22Rv1 (cell line): ENCODE results near the gene NUP210.

ENCODE experiments used
- H3K27ac ChIP-seq: fragments of 450-650 bp; 2 replicates; pipeline ENCODE4 v1.5.1; 2017
- ZFX ChIP-seq: fragments of 450-650 bp; IDR thresholded peaks from 2 replicates; pipeline ENCODE4 v1.6.1; 2017; ENCODE audit warnings: antibody characterized with exemption, borderline replicate concordance
- TF ChIP-seq, protein P1 (sequence below): fragments of 450-650 bp; IDR thresholded peaks from 2 replicates; pipeline ENCODE4 v1.5.1; 2017; ENCODE audit warnings: mild to moderate bottlenecking

Gene NUP210

DNA sequence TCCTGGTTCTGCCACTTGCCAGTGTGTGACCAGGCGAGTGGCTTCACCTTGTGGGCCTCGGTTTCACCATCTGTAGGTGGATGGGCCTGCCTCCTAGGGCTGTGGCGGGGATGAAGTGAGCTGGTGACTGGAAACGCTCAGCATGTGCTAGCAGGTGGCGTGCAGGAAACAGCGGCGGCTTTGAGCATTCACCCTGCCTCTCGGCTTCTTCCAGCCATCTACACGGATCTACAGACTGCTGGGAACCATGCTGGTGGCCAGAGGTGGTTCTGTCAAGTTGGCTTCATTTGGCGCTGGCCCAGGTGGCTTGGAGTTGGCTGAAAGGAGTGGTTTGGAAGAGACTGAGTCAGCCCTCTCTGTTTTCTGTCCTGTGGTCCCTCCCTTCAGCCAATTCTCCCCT is 106.3 kb downstream of the NUP210 start:
- no peak overlapping the region for H3K27ac ChIP-seq
- TF ChIP-seq, protein P1, sequence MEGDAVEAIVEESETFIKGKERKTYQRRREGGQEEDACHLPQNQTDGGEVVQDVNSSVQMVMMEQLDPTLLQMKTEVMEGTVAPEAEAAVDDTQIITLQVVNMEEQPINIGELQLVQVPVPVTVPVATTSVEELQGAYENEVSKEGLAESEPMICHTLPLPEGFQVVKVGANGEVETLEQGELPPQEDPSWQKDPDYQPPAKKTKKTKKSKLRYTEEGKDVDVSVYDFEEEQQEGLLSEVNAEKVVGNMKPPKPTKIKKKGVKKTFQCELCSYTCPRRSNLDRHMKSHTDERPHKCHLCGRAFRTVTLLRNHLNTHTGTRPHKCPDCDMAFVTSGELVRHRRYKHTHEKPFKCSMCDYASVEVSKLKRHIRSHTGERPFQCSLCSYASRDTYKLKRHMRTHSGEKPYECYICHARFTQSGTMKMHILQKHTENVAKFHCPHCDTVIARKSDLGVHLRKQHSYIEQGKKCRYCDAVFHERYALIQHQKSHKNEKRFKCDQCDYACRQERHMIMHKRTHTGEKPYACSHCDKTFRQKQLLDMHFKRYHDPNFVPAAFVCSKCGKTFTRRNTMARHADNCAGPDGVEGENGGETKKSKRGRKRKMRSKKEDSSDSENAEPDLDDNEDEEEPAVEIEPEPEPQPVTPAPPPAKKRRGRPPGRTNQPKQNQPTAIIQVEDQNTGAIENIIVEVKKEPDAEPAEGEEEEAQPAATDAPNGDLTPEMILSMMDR: no peak
- no peak for TF ChIP-seq ZFX

DNA sequence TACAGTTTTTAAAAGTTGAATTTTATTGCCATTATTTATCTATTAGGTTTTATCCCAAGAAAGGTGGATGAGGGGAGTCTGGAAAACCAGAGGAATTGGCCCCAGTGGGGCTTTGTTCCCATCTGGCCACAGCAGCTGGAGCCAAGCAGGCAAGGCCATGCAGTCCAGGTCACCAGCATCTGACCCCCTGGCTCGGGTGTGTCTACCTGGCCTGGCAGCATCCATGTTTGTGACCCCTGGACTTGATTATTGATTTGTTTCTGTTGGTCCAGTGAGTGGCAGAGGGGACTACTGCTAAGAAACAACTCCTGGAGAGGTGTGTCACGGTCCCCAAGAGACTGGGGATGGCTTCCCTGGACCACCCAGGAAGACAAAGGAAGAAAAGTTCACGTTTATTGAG is 111.1 kb downstream of the NUP210 start:
- no peak for TF ChIP-seq ZFX
- TF ChIP-seq, protein P1: no peak
- no peak overlapping the region for H3K27ac ChIP-seq

DNA sequence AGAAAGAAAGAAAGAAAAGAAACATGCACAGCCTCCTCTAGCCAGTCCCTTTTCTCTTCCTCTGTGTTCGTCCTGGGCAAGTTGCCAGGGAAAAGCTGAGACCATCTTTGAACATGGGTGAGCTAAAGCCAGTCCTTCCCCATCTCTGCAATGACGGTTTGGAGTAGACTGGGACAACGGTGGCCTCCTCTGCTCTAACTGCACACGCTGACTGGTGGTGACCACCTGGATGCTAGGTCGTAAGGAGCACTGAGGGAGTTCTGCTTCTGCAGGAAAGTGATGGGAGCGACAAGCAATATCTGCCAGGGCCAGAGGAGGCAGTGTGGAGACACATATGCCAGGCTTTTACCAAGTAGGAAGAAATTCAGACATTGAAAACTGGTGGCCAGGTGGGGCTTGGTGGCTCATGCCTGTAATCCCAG is 111.7 kb downstream of the NUP210 start:
- no peak for TF ChIP-seq ZFX
- TF ChIP-seq, protein P1: peak; percentile 78
- H3K27ac ChIP-seq: no peak overlapping the region

DNA sequence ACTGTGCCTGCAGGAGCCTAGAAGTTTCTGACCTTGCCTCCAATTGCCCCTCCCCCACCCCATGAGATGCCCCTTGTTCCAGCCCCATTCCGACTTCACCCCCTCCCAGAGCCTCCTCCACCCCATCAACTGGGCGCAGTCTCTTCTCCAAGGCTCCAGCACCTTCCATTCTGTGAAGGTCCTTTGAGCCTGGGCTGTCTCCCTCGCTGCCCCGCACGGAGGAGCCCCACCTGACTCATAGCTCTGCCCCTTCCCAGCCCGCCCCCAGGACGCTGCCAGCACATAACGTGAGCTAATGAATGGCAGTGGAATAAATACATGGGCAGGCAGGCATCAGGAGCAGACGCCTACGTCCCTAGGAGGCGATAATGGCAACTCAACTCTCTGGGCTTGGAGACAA is 113.1 kb downstream of the NUP210 start:
- H3K27ac ChIP-seq: no peak overlapping the region
- TF ChIP-seq, protein P1: no peak
- TF ChIP-seq ZFX: no peak

DNA sequence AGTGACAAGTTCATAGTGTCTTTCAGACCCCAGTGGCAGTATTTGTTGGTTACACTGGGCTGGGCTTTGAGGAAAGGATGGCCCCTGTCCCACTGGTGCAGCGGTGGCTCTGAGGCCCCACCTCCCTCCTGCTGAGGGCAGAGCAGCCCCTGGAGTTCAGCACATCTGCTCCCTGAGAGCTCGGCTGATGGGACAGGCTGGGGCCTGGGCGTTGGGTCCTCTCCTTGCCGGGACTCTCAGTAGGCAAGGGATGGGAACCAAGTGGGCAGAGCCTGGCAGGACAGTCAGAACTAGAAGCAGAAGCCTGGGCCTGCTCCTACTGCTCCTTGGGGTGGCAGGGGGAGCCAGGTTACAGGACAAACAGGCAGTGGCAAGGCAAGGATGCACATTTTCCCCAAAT is 114.5 kb downstream of the NUP210 start:
- no peak overlapping the region for H3K27ac ChIP-seq
- TF ChIP-seq, protein P1: no peak
- TF ChIP-seq ZFX: no peak

DNA sequence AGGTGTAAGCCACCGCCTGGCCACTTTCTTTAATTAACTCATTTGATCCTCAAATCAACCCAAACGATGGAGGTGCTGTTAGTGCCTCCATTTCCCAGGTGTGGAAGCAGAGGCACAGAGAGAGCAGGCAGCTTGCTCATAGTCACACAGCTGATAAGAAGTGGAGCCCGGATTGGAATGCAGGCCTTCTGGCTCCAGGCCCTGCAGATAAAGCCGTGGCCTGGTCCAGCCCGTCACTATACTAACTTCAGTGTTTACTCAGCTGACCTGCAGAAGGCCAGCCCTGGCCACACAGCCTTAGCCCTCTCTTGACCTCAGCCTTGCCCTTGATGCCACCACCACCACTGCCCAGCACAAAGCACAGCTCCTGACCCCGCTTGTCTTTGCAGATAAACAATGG is 116.7 kb downstream of the NUP210 start:
- no peak overlapping the region for H3K27ac ChIP-seq
- TF ChIP-seq ZFX: no peak
- TF ChIP-seq, protein P1: no peak

DNA sequence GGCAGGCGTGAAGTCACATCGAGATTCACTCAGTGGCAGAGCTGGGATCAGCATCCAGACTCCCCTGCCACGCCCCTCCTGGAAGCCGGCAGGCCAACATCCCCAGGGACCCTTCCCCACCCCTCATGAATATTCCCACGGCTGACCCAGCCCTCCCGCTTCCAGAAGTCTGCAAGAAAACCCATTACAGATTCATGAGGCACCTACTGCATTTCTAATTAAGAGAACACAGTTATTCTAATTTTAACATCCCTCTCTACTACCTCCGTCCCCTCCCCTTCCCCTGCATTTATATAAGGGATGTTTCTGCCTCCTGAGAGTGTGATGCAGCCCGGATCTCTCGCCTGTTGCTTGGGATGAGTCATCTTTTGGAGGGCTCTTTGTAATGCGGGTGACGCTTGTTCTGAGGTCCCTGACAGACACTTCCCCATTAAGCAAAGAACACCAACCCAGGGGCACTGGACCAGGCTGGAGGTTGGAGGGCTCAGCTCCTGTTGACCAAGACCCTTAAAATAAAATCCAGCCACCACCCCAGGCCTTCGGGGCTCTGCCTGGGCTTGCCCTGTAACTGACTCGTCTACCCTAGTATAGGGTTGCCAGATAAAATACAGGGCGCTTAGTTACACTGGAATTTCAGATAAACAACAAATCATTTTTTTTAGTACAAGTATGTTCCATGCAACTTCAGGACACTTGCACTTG is 118.7 kb downstream of the NUP210 start:
- TF ChIP-seq, protein P1: no peak
- no peak for TF ChIP-seq ZFX
- H3K27ac ChIP-seq: no peak overlapping the region
